Aorta (tissue), 5 donors: Measurements from ENCODE around the gene PF4V1. TPM values are rescaled to one million over a fixed set of nuclear protein-coding genes. Genes with fewer than 3 reads are reported as not detected.

Experiments used
- ATAC-seq: fragments of 200-7000 bp; cut with Tn5 transposase; one replicate; pipeline ENCODE4 v1.9.1; 2022; ENCODE audit warnings: moderate library complexity; ENCODE audit not compliant: low FRiP score
- DNase-seq, 2 donors: peaks; one replicate each; pipeline ENCODE4 v3.0.0-alpha.2; 2020
- H3K27ac ChIP-seq, 2 donors: one replicate each; pipeline ENCODE4 v1.5.1; 2013; ENCODE audit warnings: low read length in 2 of 2, mild to moderate bottlenecking in 2 of 2, moderate library complexity in 2 of 2, control low read depth in 1 of 2, inconsistent platforms in 1 of 2, low read depth in 1 of 2
- H3K27me3 ChIP-seq, 2 donors: one replicate each; pipeline ENCODE4 v1.6.1; 2013; ENCODE audit warnings: control low read depth in 1 of 2, low read length in 1 of 2, mild to moderate bottlenecking in 1 of 2, moderate library complexity in 1 of 2; ENCODE audit not compliant: insufficient read depth in 2 of 2, control insufficient read depth in 1 of 2
- H3K36me3 ChIP-seq, 2 donors: one replicate each; pipeline ENCODE4 v1.6.1; 2013; ENCODE audit warnings: control low read depth in 1 of 2, low read length in 1 of 2, mild to moderate bottlenecking in 1 of 2; ENCODE audit not compliant: insufficient read depth in 2 of 2, control insufficient read depth in 1 of 2
- H3K4me1 ChIP-seq, 2 donors: one replicate each; pipeline ENCODE4 v1.6.1; 2013; ENCODE audit warnings: low read length in 2 of 2, control low read depth in 1 of 2, mild to moderate bottlenecking in 1 of 2, moderate library complexity in 1 of 2; ENCODE audit not compliant: insufficient read depth in 2 of 2, control insufficient read depth in 1 of 2
- H3K4me3 ChIP-seq, 2 donors: one replicate each; pipeline ENCODE4 v1.5.1; 2013; ENCODE audit warnings: low read length in 2 of 2, control low read depth in 1 of 2, mild to moderate bottlenecking in 1 of 2
- H3K9me3 ChIP-seq: one replicate; pipeline ENCODE4 v1.6.1; 2013; ENCODE audit warnings: mild to moderate bottlenecking, low read length; ENCODE audit not compliant: control insufficient read depth
- WGBS, 2 donors: extraction: QIAGEN DNeasy Blood & Tissue Kit; methylation state at CpG; one replicate each; pipeline ENCODE4 v1.1.7; 2013; 5-methylcytosine and 5-hydroxymethylcytosine counted together
- intact Hi-C, 2 donors: fragments of 100-400 bp; cut with DNase I; formaldehyde crosslinking; loops; one replicate each; pipeline versions ENCODE4 v1.14.2 to v1.15.0; 2022
- polyA plus RNA-seq, 2 donors: library from polyadenylated mRNA; stranded (reverse); fragments of 200-250 nt; gene quantifications; one replicate each; pipeline ENCODE4 v1.2.3, GENCODE V29; 2013
- total RNA-seq, 2 donors: library from RNA; stranded (reverse); fragmentation: NEBNext Ultra II Directional; extraction: Animal tissue kit (Norgen Biotek cat#: 25700); gene quantifications; one replicate each; pipeline ENCODE4 v1.2.1, GENCODE V29; 2021
- donor health status: healthy with polysubstance abuse.
- donor health status: Bipolar disorder and iron deficiency.
- donor health status: DM: no; HTN: no; CAD: no.
- donor health status: DM: no; HTN: no; CAD: no.
- donor health status: DM: yes; HTN: yes; CAD: no.

The PF4V1 gene
- total and polyA plus RNA-seq, 4 donors: 0.88 TPM; not detected in 3

DNA sequence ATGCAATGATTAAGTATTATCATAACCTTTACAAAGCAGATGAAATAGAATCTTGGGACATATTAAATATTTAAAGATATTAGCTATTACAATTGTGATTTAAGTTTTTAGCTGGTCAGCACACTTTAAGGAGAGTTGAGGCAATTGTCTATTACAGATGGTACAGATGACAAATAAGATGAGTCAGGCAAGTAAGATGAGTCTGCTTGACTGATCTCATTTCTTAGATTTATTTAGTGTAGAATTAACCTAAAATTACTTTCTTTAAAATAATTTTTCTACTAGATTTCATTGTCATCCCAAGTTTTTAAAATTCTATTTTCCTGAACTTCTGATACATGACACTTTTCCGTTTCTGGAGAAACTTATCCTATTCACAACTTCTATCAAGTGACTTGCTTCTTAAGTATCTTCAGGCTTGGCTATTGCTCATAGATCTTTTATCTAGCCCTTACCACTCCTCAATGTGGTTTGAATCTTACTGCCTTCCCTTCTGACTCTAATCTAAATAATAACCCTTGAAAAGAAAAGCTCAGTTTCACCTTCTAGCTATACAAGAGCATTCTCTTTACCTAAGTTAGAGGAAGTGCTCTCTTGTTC is 49.0 kb downstream of the PF4V1 start:
- no peak for ATAC-seq
- no peak for DNase-seq
- no peaks in the 10 kb centered on the region for H3K36me3 ChIP-seq
- WGBS, 2 donors: 72 to 75% methylated on average over 1 of the region's 1 CpG
- H3K27me3 ChIP-seq: peaks cover 0 to 2% of the 10 kb centered on the region in 2 donors
- H3K9me3 ChIP-seq: no peaks in the 10 kb centered on the region
- intact Hi-C loops: no loop called here
- H3K4me1 ChIP-seq: no peaks in the 10 kb centered on the region
- no peak overlapping the region for H3K27ac ChIP-seq
- no peak overlapping the region for H3K4me3 ChIP-seq

DNA sequence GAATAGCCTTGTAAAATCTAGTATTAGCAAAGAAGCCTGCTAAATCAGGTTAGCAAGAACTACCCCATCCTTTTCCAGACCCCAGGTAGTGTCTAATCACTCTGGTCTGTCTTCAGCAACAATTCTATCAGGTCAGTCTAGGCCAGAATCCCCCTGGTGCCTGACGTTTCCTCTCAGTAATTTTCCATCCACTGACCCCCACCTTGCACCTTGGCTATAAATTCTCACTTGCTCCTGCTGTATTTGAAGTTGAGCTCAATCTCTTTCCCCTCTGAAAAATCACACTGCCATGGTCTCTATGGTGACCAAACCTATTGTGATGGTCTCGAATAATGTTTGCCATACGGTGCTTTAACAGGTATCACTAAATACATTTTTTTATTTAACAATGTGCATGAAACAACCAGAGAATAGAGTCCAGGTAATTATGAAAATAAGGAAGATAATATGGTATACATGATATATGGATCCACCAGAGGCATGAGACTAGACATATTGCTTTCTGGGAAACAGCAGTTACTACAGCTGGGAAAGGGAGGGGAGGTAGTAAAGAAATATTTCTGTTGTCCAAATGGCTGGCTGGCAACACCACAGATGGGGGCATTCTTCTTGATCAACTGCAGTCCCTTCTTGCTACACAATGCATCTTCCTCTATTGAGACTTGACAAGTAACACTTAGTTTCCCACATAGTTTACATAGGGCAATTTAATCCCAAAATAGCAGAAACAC is 49.9 kb downstream of the PF4V1 start:
- H3K4me3 ChIP-seq: no peak overlapping the region
- DNase-seq (no peak), ATAC-seq (no peak)
- intact Hi-C loops: no loop called here
- no peaks in the 10 kb centered on the region for H3K4me1 ChIP-seq
- no peaks in the 10 kb centered on the region for H3K9me3 ChIP-seq
- 56 to 65% methylated on average over 3 of the region's 3 CpGs for WGBS, 2 donors
- no peaks in the 10 kb centered on the region for H3K36me3 ChIP-seq
- H3K27ac ChIP-seq: no peak overlapping the region
- H3K27me3 ChIP-seq: peaks cover 0 to 2% of the 10 kb centered on the region in 2 donors

Other genes with a start within 250 kb of the PF4V1 start
- gene RASSF6, start 232.9 kb upstream of the PF4V1 start, total RNA-seq: not detected
- 1 to 10 TPM in 1 of 2 donors, not detected in 1; 3.0 TPM for gene RASSF6, start 232.9 kb upstream of the PF4V1 start, polyA plus RNA-seq
- 10 to 100 TPM in 1 of 2 donors, 1 to 10 TPM in 1; 7.8 to 12.1 TPM for gene CXCL8, start 112.7 kb upstream of the PF4V1 start, total RNA-seq
- gene CXCL8, start 112.7 kb upstream of the PF4V1 start, polyA plus RNA-seq: 10 to 100 TPM in 1 of 2 donors, 1 to 10 TPM in 1; 1.3 to 17.9 TPM
- under 1 TPM in 1 of 2 donors, not detected in 1; 0.57 TPM for gene CXCL6, start 16.6 kb upstream of the PF4V1 start, total RNA-seq
- gene CXCL6, start 16.6 kb upstream of the PF4V1 start, polyA plus RNA-seq: not detected
- gene CXCL1, start 16.1 kb downstream of the PF4V1 start, total RNA-seq: 1 to 10 TPM; 2.4 to 4.6 TPM
- 1 to 10 TPM in 1 of 2 donors, not detected in 1; 1.6 TPM for gene CXCL1, start 16.1 kb downstream of the PF4V1 start, polyA plus RNA-seq
- 1 to 10 TPM in 1 of 2 donors, not detected in 1; 3.3 TPM for gene PF4, start 128.7 kb downstream of the PF4V1 start, total RNA-seq
- gene PF4, start 128.7 kb downstream of the PF4V1 start, polyA plus RNA-seq: not detected
- 1 to 10 TPM in 1 of 2 donors, under 1 TPM in 1; 0.57 to 8.4 TPM for gene PPBP, start 134.9 kb downstream of the PF4V1 start, total RNA-seq
- gene PPBP, start 134.9 kb downstream of the PF4V1 start, polyA plus RNA-seq: not detected
- gene CXCL5, start 145.4 kb downstream of the PF4V1 start, total RNA-seq: under 1 TPM in 1 of 2 donors, not detected in 1; 0.57 TPM
- under 1 TPM in 1 of 2 donors, not detected in 1; 0.05 TPM for gene CXCL5, start 145.4 kb downstream of the PF4V1 start, polyA plus RNA-seq
- gene CXCL3, start 185.4 kb downstream of the PF4V1 start, total RNA-seq: 10 to 100 TPM in 1 of 2 donors, 1 to 10 TPM in 1; 3.2 to 12.1 TPM
- gene CXCL3, start 185.4 kb downstream of the PF4V1 start, polyA plus RNA-seq: 1 to 10 TPM in 1 of 2 donors, under 1 TPM in 1; 0.64 to 1.5 TPM
- 10 to 100 TPM; 17.0 to 42.8 TPM for gene CXCL2, start 245.9 kb downstream of the PF4V1 start, total RNA-seq
- gene CXCL2, start 245.9 kb downstream of the PF4V1 start, polyA plus RNA-seq: 1 to 10 TPM; 1.1 to 3.6 TPM